Keratinocyte (primary cell): Measurements from ENCODE around the gene BECN2.

Source experiments
- EZH2 ChIP-seq: IDR thresholded peaks from one replicate; pipeline ENCODE4 v1.6.1; 2012; ENCODE audit warnings: inconsistent platforms, mild to moderate bottlenecking, low read length, moderate library complexity
- TF ChIP-seq, protein P1 (sequence below), 3 experiments: IDR thresholded peaks in 1 of 3; conservative IDR thresholded peaks in 1 of 3; optimal IDR thresholded peaks in 1 of 3; 2 replicates in 2 of 3; 3 replicates in 1 of 3; pipeline versions ENCODE3 to v1.5.1; 2011; ENCODE audit warnings: low read length in 3 of 3, mild to moderate bottlenecking in 3 of 3, moderate library complexity in 2 of 3, control low read depth in 1 of 3, inconsistent platforms in 1 of 3; ENCODE audit not compliant: insufficient read depth in 2 of 3; ENCODE audit errors: extremely low read depth in 1 of 3

DNA sequence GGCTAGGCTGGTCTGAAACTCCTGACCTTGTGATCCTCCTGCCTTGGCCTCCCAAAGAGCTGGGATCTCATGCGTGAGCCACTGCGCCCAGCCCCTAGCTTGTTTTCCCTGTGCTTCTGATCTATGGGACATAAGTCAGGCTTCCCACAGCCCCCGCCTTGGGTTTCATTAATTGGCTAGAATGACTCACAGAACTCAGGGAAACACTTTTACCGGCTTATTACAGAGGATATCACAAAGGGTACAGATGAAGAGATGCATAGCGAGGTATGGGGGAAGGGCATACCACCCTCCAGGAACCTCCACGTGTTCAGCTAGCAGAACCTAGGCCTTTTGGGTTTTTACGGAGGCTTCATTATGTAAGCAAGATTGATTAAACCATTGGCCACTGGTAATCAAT is 42.9 kb downstream of the BECN2 start:
- TF ChIP-seq EZH2: no peak
- TF ChIP-seq, protein P1, sequence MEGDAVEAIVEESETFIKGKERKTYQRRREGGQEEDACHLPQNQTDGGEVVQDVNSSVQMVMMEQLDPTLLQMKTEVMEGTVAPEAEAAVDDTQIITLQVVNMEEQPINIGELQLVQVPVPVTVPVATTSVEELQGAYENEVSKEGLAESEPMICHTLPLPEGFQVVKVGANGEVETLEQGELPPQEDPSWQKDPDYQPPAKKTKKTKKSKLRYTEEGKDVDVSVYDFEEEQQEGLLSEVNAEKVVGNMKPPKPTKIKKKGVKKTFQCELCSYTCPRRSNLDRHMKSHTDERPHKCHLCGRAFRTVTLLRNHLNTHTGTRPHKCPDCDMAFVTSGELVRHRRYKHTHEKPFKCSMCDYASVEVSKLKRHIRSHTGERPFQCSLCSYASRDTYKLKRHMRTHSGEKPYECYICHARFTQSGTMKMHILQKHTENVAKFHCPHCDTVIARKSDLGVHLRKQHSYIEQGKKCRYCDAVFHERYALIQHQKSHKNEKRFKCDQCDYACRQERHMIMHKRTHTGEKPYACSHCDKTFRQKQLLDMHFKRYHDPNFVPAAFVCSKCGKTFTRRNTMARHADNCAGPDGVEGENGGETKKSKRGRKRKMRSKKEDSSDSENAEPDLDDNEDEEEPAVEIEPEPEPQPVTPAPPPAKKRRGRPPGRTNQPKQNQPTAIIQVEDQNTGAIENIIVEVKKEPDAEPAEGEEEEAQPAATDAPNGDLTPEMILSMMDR (optimal IDR thresholded peaks at IDR 0.05 in 1 of 3, IDR thresholded peaks at IDR 0.05 in 1 of 3, conservative IDR thresholded peaks at IDR 0.05 in 1 of 3; ENCODE audit: extremely low read depth in 1 of 3, insufficient read depth in 2 of 3, low read length in 3 of 3): no peak
